ENCODE results near the gene CTRB1. TPM values are rescaled to one million over a fixed set of nuclear protein-coding genes. Genes with fewer than 3 reads are reported as not detected.

The CTRB1 gene
- total and polyA plus RNA-seq, 2 donors (not counting 3 experiments of a cell fraction or from before 2014, with no cell fraction given), result not detected

DNA sequence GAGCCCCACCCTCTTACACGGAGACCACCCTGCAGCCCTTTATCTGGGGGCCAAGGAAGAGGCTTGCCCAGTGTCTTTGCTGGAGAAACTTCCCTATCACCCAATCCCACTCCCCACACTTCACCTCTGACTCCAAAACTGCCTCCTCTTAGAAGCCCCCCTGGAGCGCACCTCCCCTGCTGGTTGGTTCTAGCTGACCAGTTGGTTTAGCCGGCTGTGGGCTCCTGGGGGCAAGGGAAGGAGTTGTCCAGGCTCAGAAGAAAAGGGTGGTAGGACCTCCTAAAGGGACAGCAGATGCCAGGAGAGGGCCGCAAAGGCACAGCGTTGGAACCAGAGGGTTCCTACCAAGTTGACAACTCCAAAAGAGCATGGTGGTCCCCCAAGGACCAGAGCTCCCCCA, 30.7 kb downstream of the CTRB1 start:
- dilution Hi-C loops (cut with MboI; ENCODE audit: extremely low pct_ligation_motif_present, low sequenced_read_pairs), result no loop called here
- TF ChIP-seq JUN (IDR thresholded peaks at IDR 0.05; ENCODE audit: borderline replicate concordance, insufficient read depth, insufficient read length, low read depth) (no peak), MYC (IDR thresholded peaks at IDR 0.05; ENCODE audit: low read depth, low read length) (no peak), POLR2AphosphoS5 (IDR thresholded peaks at IDR 0.05; ENCODE audit: insufficient read depth, low read depth, low read length) (no peak), POLR2A (IDR thresholded peaks at IDR 0.05; ENCODE audit: low read depth, low read length) (no peak), EZH2 (IDR thresholded peaks at IDR 0.05; ENCODE audit: borderline replicate concordance, low read depth, low read length, severe bottlenecking) (no peak)
- TF ChIP-seq, protein P1, sequence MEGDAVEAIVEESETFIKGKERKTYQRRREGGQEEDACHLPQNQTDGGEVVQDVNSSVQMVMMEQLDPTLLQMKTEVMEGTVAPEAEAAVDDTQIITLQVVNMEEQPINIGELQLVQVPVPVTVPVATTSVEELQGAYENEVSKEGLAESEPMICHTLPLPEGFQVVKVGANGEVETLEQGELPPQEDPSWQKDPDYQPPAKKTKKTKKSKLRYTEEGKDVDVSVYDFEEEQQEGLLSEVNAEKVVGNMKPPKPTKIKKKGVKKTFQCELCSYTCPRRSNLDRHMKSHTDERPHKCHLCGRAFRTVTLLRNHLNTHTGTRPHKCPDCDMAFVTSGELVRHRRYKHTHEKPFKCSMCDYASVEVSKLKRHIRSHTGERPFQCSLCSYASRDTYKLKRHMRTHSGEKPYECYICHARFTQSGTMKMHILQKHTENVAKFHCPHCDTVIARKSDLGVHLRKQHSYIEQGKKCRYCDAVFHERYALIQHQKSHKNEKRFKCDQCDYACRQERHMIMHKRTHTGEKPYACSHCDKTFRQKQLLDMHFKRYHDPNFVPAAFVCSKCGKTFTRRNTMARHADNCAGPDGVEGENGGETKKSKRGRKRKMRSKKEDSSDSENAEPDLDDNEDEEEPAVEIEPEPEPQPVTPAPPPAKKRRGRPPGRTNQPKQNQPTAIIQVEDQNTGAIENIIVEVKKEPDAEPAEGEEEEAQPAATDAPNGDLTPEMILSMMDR (IDR thresholded peaks at IDR 0.05; ENCODE audit: extremely low read depth in 1 of 2, insufficient read depth in 1 of 2, low read depth in 1 of 2, low read length in 2 of 2), result peak in 1 of 2 donors; percentile 6
- Histone ChIP-seq H4K20me1 (replicated peaks; ENCODE audit: control insufficient read depth, extremely low read depth, insufficient read depth, low read length) (no peaks in the 10 kb centered on the region), H3K27me3 (ENCODE audit: control insufficient read depth in 2 of 2, insufficient read depth in 2 of 2, low read length in 2 of 2) (no peaks in the 10 kb centered on the region), H2AFZ (ENCODE audit: low read depth, low read length) (no peak overlapping the region), H3K9me3 (replicated peaks; ENCODE audit: control insufficient read depth, insufficient read depth, low read length) (no peaks in the 10 kb centered on the region), H3K9ac (replicated peaks; ENCODE audit: extremely low read depth, insufficient read depth, low read length) (peak overlapping the region; percentile 87), H3K27ac (ENCODE audit: insufficient read depth, low read depth, low read length) (peak overlapping the region; percentile 92), H3K9me1 (replicated peaks; ENCODE audit: control insufficient read depth, extremely low read depth, insufficient read depth, low read length) (no peaks in the 10 kb centered on the region), H3K4me2 (ENCODE audit: insufficient read depth, low read length) (peak overlapping the region; percentile 76), H3K79me2 (ENCODE audit: control insufficient read depth, insufficient read depth, low read length) (peaks cover 91% of the 10 kb centered on the region), H3K36me3 (ENCODE audit: control insufficient read depth in 2 of 2, extremely low read depth in 1 of 2, insufficient read depth in 2 of 2, low read length in 2 of 2) (peaks cover 0 to 3% of the 10 kb centered on the region in 2 experiments), H3K4me1 (ENCODE audit: control insufficient read depth, extremely low read depth, insufficient read depth, low read length) (peaks cover 78% of the 10 kb centered on the region), H3K4me3 (replicated peaks in 1 of 3; ENCODE audit: insufficient read depth in 1 of 3, low read depth in 1 of 3, low read length in 3 of 3) (peak overlapping the region; percentile 50 to 83 (median 80))
- DNase-seq (ENCODE audit: low read depth, low spot score) (no peak), FAIRE-seq (peak; percentile 63)
- intact Hi-C loops (cut with micrococcal nuclease), result no loop called here
- ChIA-PET CTCF (interaction anchor here (0.9 to 8.4 kb wide), 9 partner anchors 13 to 155 kb away, joined by 3 to 48 read pairs (median 4); no protein-coding TSS in a partner anchor), POLR2A (no interaction called here)
- no TSS peak for BruUV-seq (replicated peaks)

Data from endothelial cell of umbilical vein (primary cell).